Astrocyte of the cerebellum (primary cell): Measurements from ENCODE around the gene TLE4.

Experiments
- DNase-seq: peaks from one replicate; pipeline ENCODE4 v3.0.0-alpha.2; 2011; ENCODE audit warnings: low read depth
- H3K4me3 ChIP-seq: 2 replicates; pipeline ENCODE4 v1.5.1; 2011; ENCODE audit warnings: mild to moderate bottlenecking, low read depth, low read length, moderate library complexity
- in situ Hi-C: cut with HindIII; loops from 2 replicates; pipeline ENCODE4 v1.10.0; 2017; ENCODE audit warnings: low sequenced_read_pairs
- TF ChIP-seq, protein P1 (sequence below): IDR thresholded peaks from 2 replicates; pipeline ENCODE4 v1.5.1; 2012; ENCODE audit warnings: low read length, low read depth, moderate library complexity, mild to moderate bottlenecking; ENCODE audit errors: missing control alignments

The TLE4 gene

DNA sequence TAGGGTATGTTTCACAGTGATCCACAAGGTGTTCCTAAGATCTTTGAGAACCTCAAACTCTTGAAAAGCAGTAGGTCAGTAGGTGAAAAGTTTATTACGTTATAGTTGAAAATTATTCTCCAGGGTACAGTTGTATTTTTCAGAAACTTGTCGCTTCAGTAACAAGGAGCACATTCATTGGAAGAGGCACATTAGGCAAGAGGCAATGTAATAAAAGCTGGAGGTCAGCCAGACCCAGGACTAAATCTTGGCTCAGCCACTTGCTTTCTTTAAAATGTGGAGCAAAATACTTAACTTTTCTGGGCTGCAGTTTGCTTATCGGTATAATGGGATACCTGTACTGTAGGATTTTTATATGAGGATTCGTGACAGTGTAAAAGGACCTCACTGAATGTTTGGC, 45.6 kb downstream of the TLE4 start:
- no peak overlapping the region for H3K4me3 ChIP-seq
- TF ChIP-seq, protein P1, sequence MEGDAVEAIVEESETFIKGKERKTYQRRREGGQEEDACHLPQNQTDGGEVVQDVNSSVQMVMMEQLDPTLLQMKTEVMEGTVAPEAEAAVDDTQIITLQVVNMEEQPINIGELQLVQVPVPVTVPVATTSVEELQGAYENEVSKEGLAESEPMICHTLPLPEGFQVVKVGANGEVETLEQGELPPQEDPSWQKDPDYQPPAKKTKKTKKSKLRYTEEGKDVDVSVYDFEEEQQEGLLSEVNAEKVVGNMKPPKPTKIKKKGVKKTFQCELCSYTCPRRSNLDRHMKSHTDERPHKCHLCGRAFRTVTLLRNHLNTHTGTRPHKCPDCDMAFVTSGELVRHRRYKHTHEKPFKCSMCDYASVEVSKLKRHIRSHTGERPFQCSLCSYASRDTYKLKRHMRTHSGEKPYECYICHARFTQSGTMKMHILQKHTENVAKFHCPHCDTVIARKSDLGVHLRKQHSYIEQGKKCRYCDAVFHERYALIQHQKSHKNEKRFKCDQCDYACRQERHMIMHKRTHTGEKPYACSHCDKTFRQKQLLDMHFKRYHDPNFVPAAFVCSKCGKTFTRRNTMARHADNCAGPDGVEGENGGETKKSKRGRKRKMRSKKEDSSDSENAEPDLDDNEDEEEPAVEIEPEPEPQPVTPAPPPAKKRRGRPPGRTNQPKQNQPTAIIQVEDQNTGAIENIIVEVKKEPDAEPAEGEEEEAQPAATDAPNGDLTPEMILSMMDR, result no peak
- DNase-seq, result peak; percentile 36
- in situ Hi-C loops, result no loop called here

GRCh38 chr9:79619930-79620329, 48.2 kb downstream of the TLE4 start:
- no peak for DNase-seq
- in situ Hi-C loops, result no loop called here
- TF ChIP-seq, protein P1, result no peak
- no peak overlapping the region for H3K4me3 ChIP-seq

GRCh38 chr9:79621916-79622575, 50.3 kb downstream of the TLE4 start:
- in situ Hi-C loops, result no loop called here
- no peak overlapping the region for H3K4me3 ChIP-seq
- DNase-seq, result no peak
- TF ChIP-seq, protein P1, result no peak

GRCh38 chr9:79623799-79624721, 52.3 kb downstream of the TLE4 start:
- TF ChIP-seq, protein P1, result no peak
- in situ Hi-C loops, result no loop called here
- no peak overlapping the region for H3K4me3 ChIP-seq
- no peak for DNase-seq

GRCh38 chr9:79629721-79630120, 58.0 kb downstream of the TLE4 start:
- in situ Hi-C loops, result no loop called here
- DNase-seq, result no peak
- no peak overlapping the region for H3K4me3 ChIP-seq
- TF ChIP-seq, protein P1, result no peak

DNA sequence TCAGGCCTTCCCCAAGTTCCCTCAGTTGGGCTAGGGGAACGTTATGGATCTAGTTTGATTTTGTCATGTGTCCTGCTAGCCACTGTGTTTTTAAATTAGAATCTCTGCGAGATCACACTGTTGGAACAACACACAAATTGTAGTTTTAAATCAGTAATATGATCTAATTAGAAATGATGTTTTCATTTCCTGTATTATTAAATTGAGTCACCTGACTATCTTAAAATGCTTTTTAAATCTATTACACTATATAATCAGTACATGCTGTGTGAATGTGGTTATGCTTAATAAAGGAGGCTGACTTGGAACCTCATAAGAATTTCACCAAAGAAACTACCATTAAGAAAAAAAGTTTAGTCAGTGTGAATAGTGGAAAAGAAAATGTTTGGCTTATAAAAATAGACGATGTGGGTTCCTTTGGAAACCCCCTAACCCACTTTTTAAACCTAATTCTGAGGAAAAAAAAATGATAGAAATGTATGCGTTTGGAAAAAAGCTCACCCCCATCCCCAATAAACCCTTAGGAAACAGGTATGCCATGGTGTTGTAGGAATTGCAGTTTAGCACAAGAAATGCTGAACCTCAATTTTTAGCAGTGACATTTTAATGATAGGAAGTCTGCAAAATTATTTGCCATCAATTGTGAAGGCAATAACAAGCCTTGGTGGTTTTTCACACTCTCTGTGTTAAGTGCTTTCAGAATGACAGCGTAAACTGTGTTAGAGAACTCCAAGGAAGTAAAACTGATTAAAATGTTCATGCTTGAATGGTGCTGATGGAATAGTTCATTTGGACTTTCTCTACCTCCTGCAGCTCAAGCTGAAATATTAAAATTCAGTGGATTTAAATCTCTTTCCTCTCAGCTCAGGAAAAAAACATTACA, 59.0 kb downstream of the TLE4 start:
- in situ Hi-C loops, result no loop called here
- no peak overlapping the region for H3K4me3 ChIP-seq
- TF ChIP-seq, protein P1, result no peak
- no peak for DNase-seq
